Measurements from ENCODE around the gene COL10A1.

DNA sequence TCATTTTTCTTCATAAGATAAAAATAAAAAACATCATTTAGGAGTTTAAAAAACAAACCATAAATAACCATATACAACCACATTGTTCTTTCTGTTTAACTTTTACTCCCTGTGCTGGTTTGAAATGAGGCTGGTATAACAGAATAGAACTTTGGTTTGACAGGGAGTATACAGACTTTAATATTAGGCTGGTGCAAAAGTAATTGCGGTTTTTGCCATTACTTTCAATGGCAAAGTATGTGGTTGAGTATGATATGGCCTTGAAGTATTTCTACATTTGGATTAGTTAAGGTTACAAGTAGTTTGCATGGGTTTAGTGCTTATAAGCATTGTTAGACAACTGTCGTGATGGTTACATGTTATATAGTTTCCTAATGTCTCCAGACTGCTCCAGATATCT lies 29.0 kb upstream of the COL10A1 start:
- TF ChIP-seq, protein P1, sequence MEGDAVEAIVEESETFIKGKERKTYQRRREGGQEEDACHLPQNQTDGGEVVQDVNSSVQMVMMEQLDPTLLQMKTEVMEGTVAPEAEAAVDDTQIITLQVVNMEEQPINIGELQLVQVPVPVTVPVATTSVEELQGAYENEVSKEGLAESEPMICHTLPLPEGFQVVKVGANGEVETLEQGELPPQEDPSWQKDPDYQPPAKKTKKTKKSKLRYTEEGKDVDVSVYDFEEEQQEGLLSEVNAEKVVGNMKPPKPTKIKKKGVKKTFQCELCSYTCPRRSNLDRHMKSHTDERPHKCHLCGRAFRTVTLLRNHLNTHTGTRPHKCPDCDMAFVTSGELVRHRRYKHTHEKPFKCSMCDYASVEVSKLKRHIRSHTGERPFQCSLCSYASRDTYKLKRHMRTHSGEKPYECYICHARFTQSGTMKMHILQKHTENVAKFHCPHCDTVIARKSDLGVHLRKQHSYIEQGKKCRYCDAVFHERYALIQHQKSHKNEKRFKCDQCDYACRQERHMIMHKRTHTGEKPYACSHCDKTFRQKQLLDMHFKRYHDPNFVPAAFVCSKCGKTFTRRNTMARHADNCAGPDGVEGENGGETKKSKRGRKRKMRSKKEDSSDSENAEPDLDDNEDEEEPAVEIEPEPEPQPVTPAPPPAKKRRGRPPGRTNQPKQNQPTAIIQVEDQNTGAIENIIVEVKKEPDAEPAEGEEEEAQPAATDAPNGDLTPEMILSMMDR (IDR thresholded peaks at IDR 0.05; ENCODE audit: low read depth, low read length, poor library complexity, severe bottlenecking): no peak
- no peak for TF ChIP-seq EZH2phosphoT487 (IDR thresholded peaks at IDR 0.05; ENCODE audit: borderline replicate concordance, low read length)
